Coronary artery (tissue), 2 donors: ENCODE results near the gene NCK2.

Experiments used
- DNase-seq: peaks from one replicate; pipeline ENCODE4 v3.0.0-alpha.2; 2017; ENCODE audit warnings: low spot score
- H3K27ac ChIP-seq, 2 donors: fragments of 200-600 bp; sonication (generic); one replicate each; pipeline ENCODE4 v1.5.1; 2016 to 2019
- H3K4me3 ChIP-seq: fragments of 200-600 bp; sonication (generic); 2 replicates; pipeline ENCODE4 v1.5.1; 2016; ENCODE audit warnings: mild to moderate bottlenecking, moderate library complexity
- TF ChIP-seq, protein P1 (sequence below): fragments of 200-600 bp; sonication (generic); IDR thresholded peaks from one replicate; pipeline ENCODE4 v1.5.1; 2019; ENCODE audit warnings: antibody characterized with exemption

The NCK2 gene

DNA sequence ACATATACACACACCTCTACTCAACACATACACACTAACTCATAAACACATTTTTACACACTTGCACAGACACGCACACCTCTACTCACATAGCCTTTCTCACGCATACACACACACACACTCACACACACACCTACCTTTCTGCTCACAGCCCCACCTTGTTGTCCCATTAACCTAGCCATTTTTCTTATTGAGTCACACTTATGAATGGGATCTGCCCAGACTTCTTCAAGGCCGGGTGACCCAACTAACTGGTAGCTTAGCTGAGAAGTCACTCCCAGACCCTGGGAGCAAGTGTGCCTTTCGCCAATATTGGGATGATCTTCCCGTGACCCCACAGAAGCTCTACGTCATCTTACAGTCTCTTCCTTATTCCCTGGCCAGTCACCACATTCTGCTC lies 192.2 kb downstream of the NCK2 start:
- no peak overlapping the region for H3K27ac ChIP-seq
- TF ChIP-seq, protein P1, sequence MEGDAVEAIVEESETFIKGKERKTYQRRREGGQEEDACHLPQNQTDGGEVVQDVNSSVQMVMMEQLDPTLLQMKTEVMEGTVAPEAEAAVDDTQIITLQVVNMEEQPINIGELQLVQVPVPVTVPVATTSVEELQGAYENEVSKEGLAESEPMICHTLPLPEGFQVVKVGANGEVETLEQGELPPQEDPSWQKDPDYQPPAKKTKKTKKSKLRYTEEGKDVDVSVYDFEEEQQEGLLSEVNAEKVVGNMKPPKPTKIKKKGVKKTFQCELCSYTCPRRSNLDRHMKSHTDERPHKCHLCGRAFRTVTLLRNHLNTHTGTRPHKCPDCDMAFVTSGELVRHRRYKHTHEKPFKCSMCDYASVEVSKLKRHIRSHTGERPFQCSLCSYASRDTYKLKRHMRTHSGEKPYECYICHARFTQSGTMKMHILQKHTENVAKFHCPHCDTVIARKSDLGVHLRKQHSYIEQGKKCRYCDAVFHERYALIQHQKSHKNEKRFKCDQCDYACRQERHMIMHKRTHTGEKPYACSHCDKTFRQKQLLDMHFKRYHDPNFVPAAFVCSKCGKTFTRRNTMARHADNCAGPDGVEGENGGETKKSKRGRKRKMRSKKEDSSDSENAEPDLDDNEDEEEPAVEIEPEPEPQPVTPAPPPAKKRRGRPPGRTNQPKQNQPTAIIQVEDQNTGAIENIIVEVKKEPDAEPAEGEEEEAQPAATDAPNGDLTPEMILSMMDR = no peak
- H3K4me3 ChIP-seq = no peak overlapping the region
- no peak for DNase-seq

DNA sequence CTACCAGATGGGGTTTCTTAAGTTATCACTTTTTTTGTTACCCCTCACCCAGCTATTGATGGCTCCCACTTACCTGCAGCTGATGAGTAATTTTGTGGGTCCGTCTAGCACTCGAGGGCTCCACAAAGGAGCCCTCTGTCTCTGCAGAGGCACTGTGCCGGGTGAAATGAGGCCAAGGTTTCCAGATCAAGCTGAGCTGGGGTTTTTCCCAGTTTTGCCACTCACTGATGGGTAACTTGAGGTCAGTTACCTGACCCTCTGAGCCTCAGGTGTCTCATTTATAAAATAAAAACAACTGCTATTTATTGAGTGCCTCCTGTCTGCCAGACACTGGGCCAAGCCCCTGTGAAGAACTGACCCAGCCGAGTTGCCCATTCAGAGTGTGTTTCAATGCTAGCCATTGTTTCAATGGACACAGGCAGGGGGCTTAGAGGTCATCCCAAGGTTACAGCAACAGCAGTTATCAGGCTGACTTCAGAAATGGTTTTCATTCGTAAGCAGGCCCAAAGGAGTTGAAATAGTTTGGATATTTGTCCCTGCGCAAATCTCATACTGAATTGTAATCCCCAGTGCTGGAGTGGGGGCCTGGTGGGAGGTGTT lies 192.9 kb downstream of the NCK2 start:
- Histone ChIP-seq H3K4me3 (no peak overlapping the region), H3K27ac (no peak overlapping the region)
- no peak for DNase-seq
- TF ChIP-seq, protein P1 = no peak
